ENCODE data around the gene PGAP2. TPM values are rescaled to one million over a fixed set of nuclear protein-coding genes. Genes with fewer than 3 reads are reported as not detected.

Gene PGAP2
- total and polyA plus RNA-seq, 2 of the 13 experiments (the other 11 are each of a cell fraction or from before 2014, with no cell fraction given): 21.5 to 47.8 TPM

GRCh38 chr11:3797329-3798090 is 10.8 kb upstream of the PGAP2 start, which contains the start of gene NUP98 (continued):
- TF ChIP-seq, protein P1, sequence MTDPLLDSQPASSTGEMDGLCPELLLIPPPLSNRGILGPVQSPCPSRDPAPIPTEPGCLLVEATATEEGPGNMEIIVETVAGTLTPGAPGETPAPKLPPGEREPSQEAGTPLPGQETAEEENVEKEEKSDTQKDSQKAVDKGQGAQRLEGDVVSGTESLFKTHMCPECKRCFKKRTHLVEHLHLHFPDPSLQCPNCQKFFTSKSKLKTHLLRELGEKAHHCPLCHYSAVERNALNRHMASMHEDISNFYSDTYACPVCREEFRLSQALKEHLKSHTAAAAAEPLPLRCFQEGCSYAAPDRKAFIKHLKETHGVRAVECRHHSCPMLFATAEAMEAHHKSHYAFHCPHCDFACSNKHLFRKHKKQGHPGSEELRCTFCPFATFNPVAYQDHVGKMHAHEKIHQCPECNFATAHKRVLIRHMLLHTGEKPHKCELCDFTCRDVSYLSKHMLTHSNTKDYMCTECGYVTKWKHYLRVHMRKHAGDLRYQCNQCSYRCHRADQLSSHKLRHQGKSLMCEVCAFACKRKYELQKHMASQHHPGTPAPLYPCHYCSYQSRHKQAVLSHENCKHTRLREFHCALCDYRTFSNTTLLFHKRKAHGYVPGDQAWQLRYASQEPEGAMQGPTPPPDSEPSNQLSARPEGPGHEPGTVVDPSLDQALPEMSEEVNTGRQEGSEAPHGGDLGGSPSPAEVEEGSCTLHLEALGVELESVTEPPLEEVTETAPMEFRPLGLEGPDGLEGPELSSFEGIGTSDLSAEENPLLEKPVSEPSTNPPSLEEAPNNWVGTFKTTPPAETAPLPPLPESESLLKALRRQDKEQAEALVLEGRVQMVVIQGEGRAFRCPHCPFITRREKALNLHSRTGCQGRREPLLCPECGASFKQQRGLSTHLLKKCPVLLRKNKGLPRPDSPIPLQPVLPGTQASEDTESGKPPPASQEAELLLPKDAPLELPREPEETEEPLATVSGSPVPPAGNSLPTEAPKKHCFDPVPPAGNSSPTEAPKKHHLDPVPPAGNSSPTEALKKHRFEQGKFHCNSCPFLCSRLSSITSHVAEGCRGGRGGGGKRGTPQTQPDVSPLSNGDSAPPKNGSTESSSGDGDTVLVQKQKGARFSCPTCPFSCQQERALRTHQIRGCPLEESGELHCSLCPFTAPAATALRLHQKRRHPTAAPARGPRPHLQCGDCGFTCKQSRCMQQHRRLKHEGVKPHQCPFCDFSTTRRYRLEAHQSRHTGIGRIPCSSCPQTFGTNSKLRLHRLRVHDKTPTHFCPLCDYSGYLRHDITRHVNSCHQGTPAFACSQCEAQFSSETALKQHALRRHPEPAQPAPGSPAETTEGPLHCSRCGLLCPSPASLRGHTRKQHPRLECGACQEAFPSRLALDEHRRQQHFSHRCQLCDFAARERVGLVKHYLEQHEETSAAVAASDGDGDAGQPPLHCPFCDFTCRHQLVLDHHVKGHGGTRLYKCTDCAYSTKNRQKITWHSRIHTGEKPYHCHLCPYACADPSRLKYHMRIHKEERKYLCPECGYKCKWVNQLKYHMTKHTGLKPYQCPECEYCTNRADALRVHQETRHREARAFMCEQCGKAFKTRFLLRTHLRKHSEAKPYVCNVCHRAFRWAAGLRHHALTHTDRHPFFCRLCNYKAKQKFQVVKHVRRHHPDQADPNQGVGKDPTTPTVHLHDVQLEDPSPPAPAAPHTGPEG (CRISPR knock-in tag; IDR thresholded peaks at IDR 0.05): peak; percentile 53
- peak; percentile 55; the same call in 1 of the 2 replicates for TF ChIP-seq FOXK1 (CRISPR knock-in tag; IDR thresholded peaks at IDR 0.05; ENCODE audit: borderline replicate concordance, low read depth)
- TF ChIP-seq RCOR2 (CRISPR knock-in tag; IDR thresholded peaks at IDR 0.05): no peak
- peak; percentile 85 for TF ChIP-seq RFXAP (CRISPR knock-in tag; IDR thresholded peaks at IDR 0.05; ENCODE audit: borderline replicate concordance)
- no peak for TF ChIP-seq ZNF234 (CRISPR knock-in tag; conservative IDR thresholded peaks at IDR 0.05)
- no peak; the same call in 1 of the 2 replicates for TF ChIP-seq ZNF878 (CRISPR knock-in tag; IDR thresholded peaks at IDR 0.05)
- TF ChIP-seq, protein P2, sequence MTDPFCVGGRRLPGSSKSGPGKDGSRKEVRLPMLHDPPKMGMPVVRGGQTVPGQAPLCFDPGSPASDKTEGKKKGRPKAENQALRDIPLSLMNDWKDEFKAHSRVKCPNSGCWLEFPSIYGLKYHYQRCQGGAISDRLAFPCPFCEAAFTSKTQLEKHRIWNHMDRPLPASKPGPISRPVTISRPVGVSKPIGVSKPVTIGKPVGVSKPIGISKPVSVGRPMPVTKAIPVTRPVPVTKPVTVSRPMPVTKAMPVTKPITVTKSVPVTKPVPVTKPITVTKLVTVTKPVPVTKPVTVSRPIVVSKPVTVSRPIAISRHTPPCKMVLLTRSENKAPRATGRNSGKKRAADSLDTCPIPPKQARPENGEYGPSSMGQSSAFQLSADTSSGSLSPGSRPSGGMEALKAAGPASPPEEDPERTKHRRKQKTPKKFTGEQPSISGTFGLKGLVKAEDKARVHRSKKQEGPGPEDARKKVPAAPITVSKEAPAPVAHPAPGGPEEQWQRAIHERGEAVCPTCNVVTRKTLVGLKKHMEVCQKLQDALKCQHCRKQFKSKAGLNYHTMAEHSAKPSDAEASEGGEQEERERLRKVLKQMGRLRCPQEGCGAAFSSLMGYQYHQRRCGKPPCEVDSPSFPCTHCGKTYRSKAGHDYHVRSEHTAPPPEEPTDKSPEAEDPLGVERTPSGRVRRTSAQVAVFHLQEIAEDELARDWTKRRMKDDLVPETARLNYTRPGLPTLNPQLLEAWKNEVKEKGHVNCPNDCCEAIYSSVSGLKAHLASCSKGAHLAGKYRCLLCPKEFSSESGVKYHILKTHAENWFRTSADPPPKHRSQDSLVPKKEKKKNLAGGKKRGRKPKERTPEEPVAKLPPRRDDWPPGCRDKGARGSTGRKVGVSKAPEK (CRISPR knock-in tag; IDR thresholded peaks at IDR 0.05; ENCODE audit: borderline replicate concordance): no peak
- no peak; the same call in 1 of the 2 replicates for TF ChIP-seq GZF1 (CRISPR knock-in tag; IDR thresholded peaks at IDR 0.05)
- peak; percentile 94 for TF ChIP-seq MYPOP (CRISPR knock-in tag; IDR thresholded peaks at IDR 0.05)
- TF ChIP-seq, protein P3, sequence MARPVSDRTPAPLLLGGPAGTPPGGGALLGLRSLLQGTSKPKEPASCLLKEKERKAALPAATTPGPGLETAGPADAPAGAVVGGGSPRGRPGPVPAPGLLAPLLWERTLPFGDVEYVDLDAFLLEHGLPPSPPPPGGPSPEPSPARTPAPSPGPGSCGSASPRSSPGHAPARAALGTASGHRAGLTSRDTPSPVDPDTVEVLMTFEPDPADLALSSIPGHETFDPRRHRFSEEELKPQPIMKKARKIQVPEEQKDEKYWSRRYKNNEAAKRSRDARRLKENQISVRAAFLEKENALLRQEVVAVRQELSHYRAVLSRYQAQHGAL (CRISPR knock-in tag; IDR thresholded peaks at IDR 0.05; ENCODE audit: not compliant biosample characterization): peak; percentile 82
- TF ChIP-seq TFAP4 (IDR thresholded peaks at IDR 0.05; ENCODE audit: borderline replicate concordance, low read depth): peak; percentile 42; the same call in 1 of the 2 replicates
- no peak for TF ChIP-seq ZNF747 (CRISPR knock-in tag; IDR thresholded peaks at IDR 0.05; ENCODE audit: borderline replicate concordance)
- peak; percentile 76; the same call in 1 of the 2 replicates for TF ChIP-seq PAWR (CRISPR knock-in tag; IDR thresholded peaks at IDR 0.05; ENCODE audit: borderline replicate concordance)
- peak; percentile 87 for TF ChIP-seq SNAPC2 (CRISPR knock-in tag; IDR thresholded peaks at IDR 0.05)
- TF ChIP-seq ZEB1 (IDR thresholded peaks at IDR 0.05; ENCODE audit: insufficient replicate concordance, low read depth): no peak
- TF ChIP-seq HCFC1 (IDR thresholded peaks at IDR 0.05; ENCODE audit: low read depth, low read length): no peak; the same call in 1 of the 2 replicates

Data from HepG2 (cell line).